HG02763 (cell line): ENCODE data around the gene SMIM5.

Source experiments
- ATAC-seq: cut with Tn5 transposase; IDR thresholded peaks from one replicate; pipeline ENCODE4 v1.9.1; 2021; ENCODE audit warnings: mild to moderate bottlenecking, moderate library complexity; ENCODE audit not compliant: unreplicated experiment

SMIM5 gene

DNA sequence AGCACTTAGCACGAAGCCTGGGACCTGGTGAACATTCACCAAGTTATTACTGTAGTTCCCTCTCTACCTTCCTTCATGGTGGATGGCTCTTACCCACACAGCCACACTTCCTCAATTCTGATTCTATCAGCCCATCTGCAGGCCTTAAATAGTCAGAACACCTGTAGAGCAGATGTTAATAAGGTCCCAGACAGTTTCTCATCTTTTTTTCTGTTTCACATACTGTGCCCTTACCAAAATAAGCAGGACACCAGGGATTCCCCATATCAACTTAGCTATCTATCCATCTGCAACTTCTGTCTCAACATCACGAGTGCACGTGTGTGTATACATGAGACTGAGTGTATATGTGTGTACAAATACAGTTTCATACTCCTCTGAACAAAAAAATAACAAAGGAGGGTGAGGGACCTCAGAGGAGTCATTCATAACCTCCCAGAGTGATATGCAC lies 30.9 kb downstream of the SMIM5 start:
- peak; percentile 59 for ATAC-seq

DNA sequence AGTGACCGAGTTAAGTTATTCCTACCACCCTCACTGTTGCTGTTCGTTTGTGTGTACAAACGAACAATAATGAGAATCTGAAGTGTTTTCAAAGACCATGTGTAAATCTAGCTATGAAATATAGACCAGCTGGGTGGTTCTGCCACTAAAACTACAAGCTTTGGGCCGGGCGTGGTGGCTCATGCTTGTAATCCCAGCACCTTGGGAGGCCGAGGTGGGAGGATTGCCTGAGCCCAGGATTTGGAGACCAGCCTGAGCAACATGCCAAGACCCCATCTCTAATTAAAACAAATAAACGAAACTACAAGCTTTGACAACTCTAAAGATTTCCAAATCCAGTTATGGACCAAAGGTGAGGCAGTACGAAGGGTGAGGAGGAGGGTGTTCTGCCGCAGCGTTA lies 32.7 kb downstream of the SMIM5 start:
- no peak for ATAC-seq

DNA sequence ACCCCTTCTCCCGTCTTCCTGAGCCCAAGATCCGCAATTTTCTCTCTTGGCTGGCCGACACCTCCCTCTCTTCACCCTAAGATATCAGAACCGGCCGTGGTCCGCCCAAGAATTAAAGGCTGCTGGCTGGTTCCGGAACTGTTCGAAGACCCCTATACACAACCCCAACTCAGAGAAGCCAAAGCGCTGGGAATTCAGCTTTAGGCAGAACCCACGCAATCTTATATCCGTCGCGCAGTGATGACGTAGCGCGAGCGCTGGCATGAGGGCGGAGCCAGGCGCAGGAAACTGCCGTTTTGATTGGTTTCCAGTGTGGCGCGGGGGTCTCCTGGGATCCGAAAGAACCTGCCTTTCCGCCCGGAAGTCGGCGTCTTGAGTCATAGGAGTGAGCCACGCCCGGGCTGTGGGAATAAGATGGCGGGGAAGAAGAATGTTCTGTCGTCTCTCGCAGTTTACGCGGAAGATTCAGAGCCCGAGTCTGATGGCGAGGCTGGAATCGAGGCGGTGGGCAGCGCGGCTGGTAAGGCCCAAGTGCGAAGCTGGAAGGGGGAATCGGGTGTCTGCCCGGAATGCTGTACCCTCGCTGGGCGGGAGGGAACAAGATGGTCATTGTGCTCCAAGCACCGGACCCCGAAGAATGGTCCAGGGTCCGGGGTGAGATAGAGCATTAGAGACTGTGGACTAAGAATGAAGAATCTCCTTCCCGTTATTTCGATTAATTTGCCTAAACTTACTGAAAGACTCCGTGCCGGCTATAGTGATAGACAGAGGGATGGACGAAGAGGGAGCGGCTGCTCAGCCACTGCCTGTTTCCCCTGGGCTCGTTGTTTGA lies 33.9 kb downstream of the SMIM5 start, which contains the start of the genes RECQL5 and SAP30BP:
RECQL5 (minus strand) TSS at position 196 of the 832 bp plus-strand sequence. CDS start 597 bp downstream, outside the sequence.
SAP30BP (plus strand) TSS at position 380 of the 832 bp plus-strand sequence; CDS start at position 415, 35 bp downstream.
- ATAC-seq: peak; percentile 76

DNA sequence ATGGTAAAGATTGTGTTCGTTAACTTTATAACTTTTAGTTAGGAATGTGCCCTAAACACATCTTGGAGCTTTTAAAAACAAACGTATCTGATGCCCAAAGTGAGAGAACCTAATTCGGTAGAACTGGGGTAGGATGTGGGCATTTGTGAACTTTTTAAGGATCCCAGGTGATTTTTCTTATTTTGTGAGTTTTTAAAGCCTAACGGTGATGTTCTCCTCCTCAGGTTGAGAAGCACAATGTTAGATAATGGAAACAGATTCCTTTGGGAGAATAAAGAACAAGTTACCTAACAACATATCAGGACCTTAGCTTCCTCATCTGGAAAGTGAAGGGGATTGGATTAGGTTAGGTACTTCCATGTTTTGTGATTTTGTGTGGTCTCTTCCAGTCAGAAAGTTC lies 34.6 kb downstream of the SMIM5 start:
- no peak for ATAC-seq

GRCh38 chr17:75668489-75668888 lies 35.3 kb downstream of the SMIM5 start:
- no peak for ATAC-seq

DNA sequence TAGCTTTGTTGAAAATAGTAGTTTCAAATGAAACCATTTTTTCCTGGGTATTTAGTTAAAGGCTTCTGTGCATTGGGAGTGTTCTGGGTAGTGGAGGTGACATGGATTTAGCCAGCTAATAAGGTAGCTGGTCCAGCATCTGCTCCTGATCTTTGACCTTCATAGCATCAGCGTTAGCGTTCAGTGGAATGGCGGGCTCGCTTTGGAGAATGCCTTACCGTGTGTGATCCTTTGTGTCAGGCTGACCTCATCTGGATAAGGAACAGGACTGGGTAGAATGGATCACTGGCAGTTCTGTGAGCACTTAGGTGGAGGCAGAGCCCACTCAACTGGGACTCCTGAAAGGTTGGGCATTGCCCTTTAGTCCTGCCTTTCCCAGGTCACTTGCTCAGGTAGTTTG lies 37.6 kb downstream of the SMIM5 start:
- no peak for ATAC-seq

GRCh38 chr17:75672011-75672410 lies 38.8 kb downstream of the SMIM5 start:
- ATAC-seq: no peak

DNA sequence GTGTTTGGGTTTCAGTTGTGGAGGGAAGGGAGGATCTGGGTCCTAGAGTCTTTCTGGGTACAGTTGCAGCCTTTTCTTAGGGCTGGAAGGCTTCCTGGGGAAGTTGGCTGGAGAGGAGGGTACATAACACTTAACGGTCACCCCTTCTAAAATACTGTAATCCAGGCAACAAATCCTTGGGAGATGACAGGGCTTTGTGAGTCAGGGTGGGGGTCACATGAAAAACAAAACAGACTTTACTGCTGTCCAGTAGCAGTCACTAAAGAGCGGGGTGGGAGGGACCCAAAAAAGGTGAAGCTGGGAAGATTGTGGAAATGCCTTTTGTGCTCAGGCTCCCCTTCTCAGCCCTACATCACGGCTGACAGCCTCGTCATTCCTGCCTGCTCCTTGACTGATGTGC lies 40.3 kb downstream of the SMIM5 start:
- ATAC-seq: no peak

DNA sequence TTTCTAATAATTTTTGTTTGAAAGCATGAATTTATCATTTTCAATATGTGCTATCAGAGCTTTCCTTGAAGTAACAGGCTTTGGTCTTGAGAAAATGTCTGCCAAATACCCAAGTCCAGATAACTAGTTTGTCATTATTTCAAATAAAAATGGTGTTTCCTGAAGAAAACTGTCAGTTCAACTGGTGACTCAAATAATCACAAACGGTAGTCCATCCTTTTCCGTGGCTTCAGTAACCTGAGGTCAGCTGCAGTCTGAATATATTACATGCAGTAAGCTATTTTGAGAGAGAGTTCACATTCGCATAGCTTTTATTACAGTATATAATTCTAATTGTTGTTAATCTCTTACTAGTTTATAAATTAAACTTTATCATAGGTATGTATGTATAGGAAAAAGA lies 43.2 kb downstream of the SMIM5 start:
- ATAC-seq: no peak

DNA sequence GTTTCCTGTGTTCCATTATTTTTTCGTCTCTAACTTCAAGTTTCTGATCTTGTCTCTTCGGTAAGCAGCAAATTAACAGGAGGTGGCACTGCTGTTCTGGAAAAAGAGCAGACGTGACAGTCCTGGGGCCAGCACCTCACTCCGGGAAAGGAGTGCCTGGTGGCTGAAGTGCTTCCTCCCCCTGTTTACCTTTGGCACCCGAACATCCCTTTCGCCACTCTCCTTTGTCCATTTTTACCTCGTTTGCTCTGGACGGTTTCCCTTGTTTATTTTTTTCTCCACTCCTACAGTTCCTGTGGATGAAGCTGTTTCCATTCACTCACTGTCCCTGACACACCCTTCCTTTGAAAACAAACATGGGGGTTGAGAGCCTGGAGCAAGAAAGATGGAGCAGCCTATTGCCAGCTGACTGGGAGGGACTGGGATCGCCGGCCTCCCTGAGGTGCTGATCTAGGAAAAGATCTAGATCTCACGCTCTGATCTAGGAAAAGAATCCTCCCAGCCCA lies 46.5 kb downstream of the SMIM5 start:
- ATAC-seq: no peak

DNA sequence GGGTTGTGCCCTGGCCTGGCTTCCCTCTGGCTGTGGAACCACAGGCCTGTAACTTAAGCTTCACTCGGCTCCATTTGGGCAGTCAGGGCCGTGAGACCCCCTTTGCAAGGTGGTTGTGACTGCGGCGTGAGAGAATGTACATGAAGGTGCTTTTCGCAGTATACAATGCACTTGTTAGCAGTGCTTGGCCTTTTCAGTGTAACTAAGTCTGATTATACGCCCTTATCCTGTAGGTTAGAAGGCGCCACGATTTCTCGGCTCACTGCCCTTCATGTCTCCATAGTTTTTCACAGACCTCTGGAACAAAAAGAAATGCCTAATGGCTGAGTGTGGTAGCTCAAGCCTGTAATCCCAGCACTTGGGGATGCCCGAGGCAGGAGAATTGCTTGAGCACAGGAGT lies 47.2 kb downstream of the SMIM5 start:
- no peak for ATAC-seq

DNA sequence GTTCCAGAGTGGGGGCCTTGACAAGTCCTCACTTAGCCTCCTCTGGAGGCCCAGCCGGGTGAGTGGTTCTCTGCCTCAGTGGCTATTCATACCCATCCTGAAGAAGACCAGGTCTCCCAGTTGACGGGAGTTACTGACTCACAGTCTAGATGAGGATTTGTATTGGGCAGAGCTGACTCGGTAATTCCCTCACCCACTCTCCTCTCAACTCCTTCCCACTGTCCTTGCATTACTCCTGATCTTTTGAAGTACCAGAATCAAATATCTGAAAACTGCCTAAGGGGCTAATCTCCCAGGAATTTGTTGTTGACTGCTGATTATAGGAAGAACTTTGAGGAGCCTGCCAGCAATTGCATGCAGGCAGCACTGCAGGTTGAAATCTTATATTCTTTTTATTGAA lies 48.1 kb downstream of the SMIM5 start:
- ATAC-seq: no peak

- no peak for ATAC-seq
These were observed 50.3 kb downstream of the SMIM5 start for GRCh38 chr17:75683583-75683982.

- ATAC-seq: no peak
These were observed 51.0 kb downstream of the SMIM5 start for GRCh38 chr17:75684249-75684648.

- ATAC-seq: no peak
These were observed 51.7 kb downstream of the SMIM5 start for GRCh38 chr17:75684924-75685323.

DNA sequence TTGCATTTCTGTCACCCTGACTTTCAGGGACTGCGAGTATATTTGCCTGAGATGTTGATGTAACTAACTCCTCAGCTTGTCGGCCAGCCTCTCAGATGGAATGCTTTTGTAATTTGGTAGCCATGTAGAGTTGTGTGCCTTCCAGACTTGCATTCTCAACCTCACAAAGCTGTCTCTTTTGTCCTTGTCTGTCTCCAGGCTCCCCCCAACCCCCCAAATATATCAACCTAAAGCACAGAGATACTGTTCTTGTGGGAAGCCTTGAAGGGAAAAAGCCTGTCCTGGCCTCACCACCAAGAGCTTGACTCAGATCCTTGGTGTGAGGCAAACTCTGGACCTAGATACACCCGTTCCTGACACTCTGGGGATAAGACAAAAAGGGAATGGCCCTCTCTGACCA lies 52.3 kb downstream of the SMIM5 start:
- ATAC-seq: no peak

GRCh38 chr17:75688209-75688825 lies 55.1 kb downstream of the SMIM5 start:
- ATAC-seq: no peak

DNA sequence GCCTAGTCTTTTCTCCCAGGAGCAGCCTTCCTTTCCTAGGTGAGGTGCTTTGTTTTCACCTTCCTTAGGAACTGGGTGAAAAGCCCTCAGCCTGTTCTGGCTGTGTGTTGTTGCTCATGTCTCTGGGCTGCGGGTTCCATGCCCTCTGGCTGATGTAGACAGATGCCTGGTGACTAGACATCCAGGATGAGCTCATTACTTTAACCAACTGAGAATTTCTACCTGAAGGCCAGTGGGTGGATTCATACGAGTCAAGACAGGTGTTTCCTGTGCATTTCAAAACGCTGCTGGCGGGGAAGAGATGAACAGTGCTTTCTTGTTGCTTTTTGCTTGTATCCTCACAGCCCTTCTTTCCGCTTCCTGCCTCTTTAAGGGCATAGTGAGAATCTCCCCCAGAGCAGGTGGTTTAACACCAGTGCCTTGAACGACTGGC lies 56.2 kb downstream of the SMIM5 start:
- no peak for ATAC-seq
